GM12873 (cell line): Measurements from ENCODE around the gene MYO5C.

Experiments
- CTCF ChIP-seq: IDR thresholded peaks from 2 replicates; pipeline ENCODE4 v1.5.1; 2012; ENCODE audit warnings: low read depth, mild to moderate bottlenecking, moderate library complexity, low read length, control low read depth; ENCODE audit not compliant: insufficient read depth; ENCODE audit errors: missing control alignments

MYO5C gene

GRCh38 chr15:52204657-52205056 is 90.9 kb downstream of the MYO5C start:
- TF ChIP-seq CTCF = no peak

- TF ChIP-seq CTCF = no peak
These were observed 94.7 kb downstream of the MYO5C start for GRCh38 chr15:52200831-52201365.

GRCh38 chr15:52199271-52199670 is 96.3 kb downstream of the MYO5C start:
- no peak for TF ChIP-seq CTCF

GRCh38 chr15:52196891-52197290 is 98.7 kb downstream of the MYO5C start:
- no peak for TF ChIP-seq CTCF

GRCh38 chr15:52193791-52194190 is 101.8 kb downstream of the MYO5C start:
- TF ChIP-seq CTCF = no peak

- no peak for TF ChIP-seq CTCF
These were observed 102.3 kb downstream of the MYO5C start for GRCh38 chr15:52193321-52193720.

- no peak for TF ChIP-seq CTCF
These were observed 104.4 kb downstream of the MYO5C start, which contains the start of gene GNB5 for GRCh38 chr15:52191207-52191606. TSS of gene GNB5 (minus strand) at chr15:52191392. CDS start at chr15:52184676, 6,716 bp downstream.
